Thymus (tissue), 11 donors: ENCODE data around the gene IL23R. TPM values are rescaled to one million over a fixed set of nuclear protein-coding genes. Genes with fewer than 3 reads are reported as not detected.

Source experiments
- DNase-seq, 9 donors: peaks; one replicate each; pipeline ENCODE4 v3.0.0-alpha.2; 2013; ENCODE audit warnings: low spot score in 9 of 9, low read depth in 6 of 9, missing footprints in 1 of 9
- H3K27ac ChIP-seq, 2 donors: one replicate each; pipeline ENCODE4 v1.5.1; 2013; ENCODE audit warnings: control low read depth in 1 of 2, low read depth in 1 of 2, low read length in 1 of 2, mild to moderate bottlenecking in 1 of 2, moderate library complexity in 1 of 2
- H3K27me3 ChIP-seq, 2 donors: one replicate each; pipeline ENCODE4 v1.5.1; 2013; ENCODE audit warnings: low read length in 1 of 2; ENCODE audit not compliant: control insufficient read depth in 2 of 2, insufficient read depth in 1 of 2
- H3K36me3 ChIP-seq, 2 donors: one replicate each; pipeline ENCODE4 v1.5.1; 2013; ENCODE audit warnings: low read length in 1 of 2, mild to moderate bottlenecking in 1 of 2, moderate library complexity in 1 of 2; ENCODE audit not compliant: control insufficient read depth in 2 of 2, insufficient read depth in 2 of 2
- H3K4me1 ChIP-seq, 2 donors: one replicate each; pipeline ENCODE4 v1.5.1; 2013; ENCODE audit warnings: low read length in 2 of 2; ENCODE audit not compliant: control insufficient read depth in 2 of 2, insufficient read depth in 2 of 2
- H3K4me3 ChIP-seq, 2 donors: one replicate each; pipeline ENCODE4 v1.5.1; 2013; ENCODE audit warnings: low read length in 2 of 2, control low read depth in 1 of 2, mild to moderate bottlenecking in 1 of 2
- H3K9me3 ChIP-seq, 2 donors: one replicate each; pipeline ENCODE4 v1.5.1; 2013; ENCODE audit warnings: low read length in 1 of 2, mild to moderate bottlenecking in 1 of 2; ENCODE audit not compliant: control insufficient read depth in 2 of 2, insufficient read depth in 1 of 2
- WGBS: extraction: QIAGEN DNeasy Blood & Tissue Kit; methylation state at CpG from one replicate; pipeline ENCODE4 v1.1.7; 2013; 5-methylcytosine and 5-hydroxymethylcytosine counted together
- polyA plus RNA-seq: library from polyadenylated mRNA; stranded (reverse); fragments of 200-250 nt; gene quantifications from one replicate; pipeline ENCODE4 v1.2.3, GENCODE V29; 2013
- total RNA-seq: library from RNA; stranded (reverse); fragments of 120-200 nt; gene quantifications from one replicate; pipeline ENCODE4 v1.2.4, GENCODE V29; 2013
- donor health status: healthy.

IL23R gene
- total and polyA plus RNA-seq, 2 donors: 0.14 to 0.57 TPM

DNA sequence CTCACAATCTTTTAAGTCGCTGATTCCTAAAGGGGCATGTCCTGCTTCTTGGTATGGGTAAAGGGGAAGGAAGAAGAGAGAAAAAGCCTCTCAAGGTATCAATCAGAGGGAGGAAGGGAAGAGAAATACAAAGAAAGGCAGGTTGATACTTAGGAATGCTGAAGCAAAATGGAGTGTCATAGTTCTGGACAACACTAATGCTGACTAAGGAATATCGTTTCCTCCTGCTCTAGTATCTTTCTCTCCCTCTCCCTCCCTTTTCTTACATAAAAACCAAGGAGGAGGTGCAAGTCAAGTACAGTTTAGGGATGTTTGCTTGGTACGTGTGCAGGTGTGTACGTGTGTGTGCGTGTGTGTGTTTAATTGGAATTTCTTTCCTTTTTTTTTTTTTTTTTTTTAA, 96.5 kb downstream of the IL23R start:
- Histone ChIP-seq H3K4me3 (no peak overlapping the region), H3K27me3 (no peaks in the 10 kb centered on the region), H3K36me3 (no peaks in the 10 kb centered on the region), H3K27ac (no peak overlapping the region), H3K4me1 (peaks cover 4 to 8% of the 10 kb centered on the region in 2 donors), H3K9me3 (no peaks in the 10 kb centered on the region)
- DNase-seq: no peak
- WGBS: 89% methylated on average over 5 of the region's 5 CpGs

DNA sequence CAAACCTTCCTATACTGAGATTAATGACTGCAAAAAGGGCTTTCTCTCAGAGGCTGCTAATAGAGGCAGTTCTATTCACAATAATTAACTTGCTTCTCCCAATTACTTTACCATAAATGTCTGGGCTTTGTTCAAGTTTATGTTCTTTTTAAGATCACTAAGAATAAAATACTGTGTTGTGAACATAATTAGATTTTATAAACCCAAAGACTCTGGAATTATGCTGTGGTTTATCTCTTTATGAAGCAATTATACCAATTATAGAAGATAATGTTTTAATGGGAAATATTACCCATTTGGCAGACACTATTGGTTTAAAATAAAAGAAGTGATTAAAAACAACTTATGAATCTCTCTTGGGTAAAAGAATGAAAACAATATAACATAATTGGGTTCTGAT, 97.9 kb downstream of the IL23R start:
- H3K36me3 ChIP-seq: no peaks in the 10 kb centered on the region
- peaks cover 4 to 8% of the 10 kb centered on the region in 2 donors for H3K4me1 ChIP-seq
- no peak overlapping the region for H3K27ac ChIP-seq
- DNase-seq: no peak
- no peaks in the 10 kb centered on the region for H3K27me3 ChIP-seq
- no peak overlapping the region for H3K4me3 ChIP-seq
- H3K9me3 ChIP-seq: no peaks in the 10 kb centered on the region

GRCh38 chr1:67264899-67265298, 98.6 kb downstream of the IL23R start:
- Histone ChIP-seq H3K9me3 (no peaks in the 10 kb centered on the region), H3K27me3 (no peaks in the 10 kb centered on the region), H3K4me1 (peaks cover 4 to 8% of the 10 kb centered on the region in 2 donors), H3K27ac (peak overlapping the region; percentile 38 to 59), H3K36me3 (no peaks in the 10 kb centered on the region), H3K4me3 (no peak overlapping the region)
- peak in 6 of 9 donors; percentile 10 to 68 (median 24) for DNase-seq
- WGBS: 14% methylated on average over 3 of the region's 3 CpGs

- Histone ChIP-seq H3K4me3 (no peak overlapping the region), H3K27me3 (no peaks in the 10 kb centered on the region), H3K9me3 (no peaks in the 10 kb centered on the region), H3K36me3 (no peaks in the 10 kb centered on the region), H3K4me1 (no peaks in the 10 kb centered on the region), H3K27ac (no peak overlapping the region)
- DNase-seq: no peak
- 97% methylated on average over 3 of the region's 3 CpGs for WGBS
These were observed 102.8 kb downstream of the IL23R start for GRCh38 chr1:67269061-67269460.

DNA sequence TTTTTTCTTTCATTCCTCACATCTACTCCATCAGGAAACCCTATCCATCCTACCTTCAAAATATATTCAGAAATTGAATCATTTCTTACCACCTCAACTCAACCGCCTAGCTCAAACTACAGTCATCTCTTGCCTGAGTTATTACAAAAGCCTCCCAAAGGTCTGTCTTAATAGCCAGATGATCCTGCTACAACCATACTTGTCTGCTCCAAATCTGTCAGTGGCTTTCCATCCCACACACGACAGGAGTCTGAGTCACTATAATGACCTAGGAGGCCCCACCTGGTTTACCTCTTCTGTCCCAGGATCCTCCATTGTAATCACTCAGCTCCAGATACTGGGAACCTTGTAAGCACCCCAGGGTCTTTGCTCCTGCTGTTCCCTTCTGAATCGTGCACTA, 104.3 kb downstream of the IL23R start:
- no peaks in the 10 kb centered on the region for H3K36me3 ChIP-seq
- WGBS: 97% methylated on average over 3 of the region's 3 CpGs
- H3K4me1 ChIP-seq: peaks cover 0 to 3% of the 10 kb centered on the region in 2 donors
- no peak overlapping the region for H3K4me3 ChIP-seq
- DNase-seq: no peak
- H3K27ac ChIP-seq: no peak overlapping the region
- no peaks in the 10 kb centered on the region for H3K27me3 ChIP-seq
- no peaks in the 10 kb centered on the region for H3K9me3 ChIP-seq

DNA sequence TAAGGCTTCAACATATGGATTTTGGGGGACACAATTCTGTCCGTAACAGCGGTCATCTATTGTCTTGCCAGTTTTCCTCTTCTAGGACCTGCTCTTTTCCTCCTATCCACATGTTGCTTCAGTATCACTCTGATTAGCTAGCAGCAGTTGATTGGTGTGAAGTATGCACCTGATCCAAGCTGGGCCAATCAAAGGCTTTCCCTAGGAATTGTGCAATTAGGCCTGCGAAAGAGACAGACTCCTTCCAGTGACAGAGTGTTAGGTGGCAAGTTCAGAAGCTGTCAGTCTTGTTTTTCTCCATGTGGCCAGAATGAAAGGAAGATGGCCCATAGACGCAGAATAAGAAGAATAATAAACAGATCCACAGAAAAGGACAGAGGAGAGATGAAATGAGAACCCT, 107.3 kb downstream of the IL23R start:
- H3K27ac ChIP-seq: no peak overlapping the region
- H3K36me3 ChIP-seq: no peaks in the 10 kb centered on the region
- no peak for DNase-seq
- no peaks in the 10 kb centered on the region for H3K27me3 ChIP-seq
- H3K4me3 ChIP-seq: no peak overlapping the region
- H3K4me1 ChIP-seq: peaks cover 0 to 3% of the 10 kb centered on the region in 2 donors
- 98% methylated on average over 4 of the region's 4 CpGs for WGBS
- no peaks in the 10 kb centered on the region for H3K9me3 ChIP-seq

- peak in 5 of 9 donors; percentile 32 to 77 (median 41) for DNase-seq
- Histone ChIP-seq H3K4me1 (peaks cover 0 to 3% of the 10 kb centered on the region in 2 donors), H3K9me3 (no peaks in the 10 kb centered on the region), H3K27ac (no peak overlapping the region), H3K36me3 (no peaks in the 10 kb centered on the region), H3K4me3 (no peak overlapping the region), H3K27me3 (no peaks in the 10 kb centered on the region)
- WGBS: 82% methylated on average over 5 of the region's 5 CpGs
These were observed 108.5 kb downstream of the IL23R start for GRCh38 chr1:67274623-67275325.

GRCh38 chr1:67280696-67281095, 114.4 kb downstream of the IL23R start:
- WGBS: 96% methylated on average over 5 of the region's 5 CpGs
- H3K9me3 ChIP-seq: no peaks in the 10 kb centered on the region
- no peaks in the 10 kb centered on the region for H3K36me3 ChIP-seq
- no peak overlapping the region for H3K4me3 ChIP-seq
- no peak overlapping the region for H3K27ac ChIP-seq
- DNase-seq: no peak
- no peaks in the 10 kb centered on the region for H3K27me3 ChIP-seq
- no peaks in the 10 kb centered on the region for H3K4me1 ChIP-seq

DNA sequence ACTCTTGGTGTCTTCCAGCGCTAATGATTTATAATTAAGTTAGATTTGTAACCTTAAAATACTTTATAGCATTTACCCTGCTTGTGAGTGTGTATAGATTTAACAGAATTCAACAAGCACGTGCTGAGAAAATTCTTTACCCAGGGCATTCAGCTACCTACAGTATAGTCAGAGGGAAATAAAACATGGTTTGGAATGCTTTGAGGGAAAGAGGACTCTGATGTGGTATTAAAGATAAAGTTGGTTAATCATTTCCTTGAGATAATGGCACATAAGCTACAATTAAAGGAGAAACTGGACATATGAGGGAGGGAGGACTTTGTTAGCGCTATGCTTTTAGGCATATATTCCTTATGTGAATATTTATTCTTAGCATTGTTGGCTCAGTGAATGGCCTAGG, 115.0 kb downstream of the IL23R start:
- no peak for DNase-seq
- 97% methylated on average over 3 of the region's 3 CpGs for WGBS
- Histone ChIP-seq H3K9me3 (no peaks in the 10 kb centered on the region), H3K4me1 (no peaks in the 10 kb centered on the region), H3K4me3 (no peak overlapping the region), H3K27ac (no peak overlapping the region), H3K36me3 (no peaks in the 10 kb centered on the region), H3K27me3 (no peaks in the 10 kb centered on the region)
